HG03520 (cell line): ENCODE results near the gene PRSS27.
"Not testable (repeated sequence)": the region's sequence is repeated elsewhere in the genome, so short reads cannot be mapped to it uniquely, and the experiment has no call there.

Experiments
- ATAC-seq: cut with Tn5 transposase; IDR thresholded peaks from one replicate; pipeline ENCODE4 v1.9.1; 2021; ENCODE audit warnings: mild to moderate bottlenecking, moderate library complexity; ENCODE audit not compliant: unreplicated experiment

The PRSS27 gene

DNA sequence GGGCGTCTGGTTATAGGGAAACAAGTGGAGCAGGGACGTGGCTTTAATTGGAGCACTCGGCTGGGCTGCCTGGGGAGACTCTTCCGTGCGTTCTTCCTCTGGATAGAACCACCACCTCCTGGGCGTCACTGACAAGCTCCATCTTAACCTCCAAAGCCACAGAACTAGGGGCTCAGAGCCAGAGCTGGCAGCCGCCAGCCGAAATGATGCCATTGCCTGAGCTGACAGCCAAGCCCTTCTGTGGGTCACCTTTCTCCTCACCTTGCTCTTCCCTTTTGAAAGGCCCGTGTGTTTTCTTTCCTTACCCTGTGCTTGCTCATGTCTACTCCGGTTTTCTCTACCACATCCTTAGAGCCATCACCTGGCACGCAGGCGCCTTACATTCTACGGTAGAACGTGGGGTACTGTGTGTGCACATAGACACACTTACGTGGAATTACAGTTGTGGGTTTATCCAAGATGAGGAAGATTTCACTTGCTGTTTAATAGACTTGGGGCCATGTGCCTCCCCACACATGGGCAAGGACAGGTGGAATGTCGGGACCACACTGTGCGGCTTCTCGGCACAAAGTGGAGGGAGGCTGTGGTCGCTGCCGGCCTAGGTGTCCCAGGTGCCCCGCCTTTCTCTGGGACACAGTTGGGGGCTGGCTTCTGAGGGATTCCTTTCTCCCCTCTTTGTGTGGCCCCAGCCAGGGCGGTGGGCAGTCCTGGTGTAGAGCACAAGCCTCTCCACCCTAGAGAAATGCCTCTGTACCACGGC lies 41.6 kb downstream of the PRSS27 start:
- not testable (repeated sequence) for ATAC-seq

GRCh38 chr16:2676937-2677336 lies 43.1 kb downstream of the PRSS27 start:
- ATAC-seq, result not testable (repeated sequence)

- no peak for ATAC-seq
Measured at GRCh38 chr16:2675714-2676113, 44.3 kb downstream of the PRSS27 start.

GRCh38 chr16:2675021-2675420 lies 45.0 kb downstream of the PRSS27 start:
- no peak for ATAC-seq

- peak; percentile 78 for ATAC-seq
Measured at GRCh38 chr16:2673066-2673999, 46.7 kb downstream of the PRSS27 start.

- no peak for ATAC-seq
Measured at GRCh38 chr16:2671741-2672140, 48.3 kb downstream of the PRSS27 start.

- ATAC-seq, result not testable (repeated sequence)
Measured at GRCh38 chr16:2671193-2671592, 48.8 kb downstream of the PRSS27 start.

DNA sequence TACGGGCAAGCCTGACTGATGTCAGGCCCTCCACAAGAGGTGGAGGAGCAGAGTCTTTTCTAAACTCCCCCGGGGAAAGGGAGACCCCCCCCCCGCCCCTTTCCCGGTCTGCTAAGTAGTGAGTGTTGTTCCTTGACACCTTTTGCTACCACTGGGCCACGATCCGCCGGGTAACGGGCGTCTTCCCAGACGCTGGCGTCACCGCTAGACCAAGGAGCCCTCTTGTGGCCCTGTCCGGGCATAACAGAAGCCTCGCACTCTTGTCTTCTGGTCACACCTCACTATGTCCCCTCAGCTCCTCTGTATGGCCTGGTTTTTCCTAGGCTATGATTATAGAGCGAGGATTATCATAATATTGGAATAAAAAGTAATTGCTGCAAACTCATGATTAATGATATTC lies 50.0 kb downstream of the PRSS27 start:
- not testable (repeated sequence) for ATAC-seq

- ATAC-seq, result not testable (repeated sequence)
Measured at GRCh38 chr16:2669587-2669986, 50.4 kb downstream of the PRSS27 start.

DNA sequence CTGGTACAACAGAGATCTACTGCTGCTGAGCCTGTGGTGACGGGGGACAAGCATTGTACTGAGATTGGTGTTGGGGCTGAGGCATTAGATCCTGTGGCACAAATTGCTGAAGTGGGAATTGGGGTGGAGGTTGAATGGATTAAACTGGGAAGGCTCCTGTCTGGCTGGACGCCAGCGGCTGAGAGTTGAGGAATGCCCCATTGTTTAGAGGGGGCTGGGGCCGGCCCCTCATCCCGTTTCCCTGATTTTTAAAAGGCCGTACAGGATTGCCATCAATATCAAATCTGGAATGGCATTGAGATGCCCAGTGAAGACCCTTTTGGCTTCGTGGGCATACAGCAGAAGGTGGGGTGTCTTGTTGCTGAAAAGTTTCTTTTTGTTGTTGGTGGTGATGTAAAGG lies 53.4 kb downstream of the PRSS27 start:
- ATAC-seq, result not testable (repeated sequence)

GRCh38 chr16:2664574-2664982 lies 55.4 kb downstream of the PRSS27 start:
- no peak for ATAC-seq

DNA sequence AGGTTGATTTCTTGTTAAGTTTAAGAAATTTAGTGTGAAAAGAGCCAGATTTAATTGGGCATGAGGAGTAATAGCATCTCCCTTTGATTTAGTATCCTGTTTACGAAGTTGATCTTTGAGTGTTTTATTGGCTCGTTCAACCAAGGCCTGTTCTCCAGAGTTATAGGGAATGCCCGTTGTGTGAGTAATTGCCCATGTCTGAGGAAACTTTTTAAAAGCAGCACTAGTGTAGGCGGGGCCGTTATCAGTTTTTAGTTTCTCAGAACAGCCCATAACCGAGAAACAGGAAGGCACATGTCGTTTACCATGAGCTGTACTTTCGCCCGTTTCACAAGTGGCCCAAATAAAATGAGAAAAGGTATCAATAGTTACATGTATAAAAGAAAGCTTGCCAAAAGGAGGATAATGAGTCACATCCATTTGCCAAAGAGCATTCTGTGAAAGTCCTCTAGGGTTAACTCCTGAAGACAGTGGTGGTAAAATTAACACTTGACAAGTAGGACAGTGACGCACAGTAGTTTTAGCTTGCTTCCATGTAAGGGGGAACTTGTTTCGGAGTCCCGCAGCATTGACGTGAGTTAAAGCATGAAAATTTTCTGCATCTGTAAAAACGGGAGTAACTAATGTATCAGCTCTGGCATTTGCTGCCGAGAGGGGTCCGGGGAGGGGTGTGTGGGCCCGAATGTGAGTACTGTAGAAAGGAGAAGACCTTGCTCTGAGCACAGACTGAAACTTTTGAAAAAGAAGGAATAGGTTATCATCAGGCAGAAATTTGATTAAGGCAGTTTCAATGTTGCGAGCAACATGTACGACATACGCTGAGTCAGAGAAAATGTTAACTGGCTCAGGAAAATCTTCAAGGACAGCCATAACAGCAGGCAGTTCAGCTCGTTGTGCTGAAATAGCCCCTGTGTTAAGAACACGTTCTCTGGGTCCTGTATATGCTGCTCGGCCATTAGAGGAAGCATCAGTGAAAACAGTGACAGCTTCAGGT lies 56.2 kb downstream of the PRSS27 start:
- no peak for ATAC-seq
